COLO668 (cell line): ENCODE data around the gene TRPC3.
A peak's percentile ranks its signal among the peaks of the same experiment; 100 is the strongest.
"Not testable (repeated sequence)": the region's sequence is repeated elsewhere in the genome, so short reads cannot be mapped to it uniquely, and the experiment has no call there.

Source experiments
- DNase-seq: peaks from one replicate; lab custom pipeline; 2025; ENCODE audit not compliant: unreplicated experiment; lab: John Stamatoyannopoulos, UW

TRPC3 gene

DNA sequence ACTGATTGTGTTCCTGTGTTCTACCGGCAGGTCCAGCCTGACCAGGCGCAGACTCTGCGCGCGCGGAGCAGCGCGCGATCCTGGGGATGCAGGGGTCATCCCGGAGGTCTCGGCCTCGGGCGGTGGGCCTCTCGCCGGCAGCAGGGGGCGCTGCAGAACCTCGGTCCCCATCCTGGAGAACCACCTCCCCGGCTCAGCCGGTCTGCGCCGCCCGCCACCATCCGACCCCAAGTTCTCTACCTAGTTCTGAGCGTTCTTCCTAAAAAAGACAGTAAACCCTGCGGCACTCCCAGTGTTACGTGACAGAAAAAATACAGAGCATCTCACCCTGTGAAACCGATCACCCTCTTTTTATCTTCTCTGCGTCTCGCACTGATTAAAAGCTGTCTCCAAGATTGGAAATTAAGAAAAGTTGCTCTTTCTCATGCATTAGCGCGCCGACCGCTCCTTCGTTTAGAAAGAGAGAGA, 1.6 kb downstream of the TRPC3 start:
- peak; percentile 23 for DNase-seq

DNA sequence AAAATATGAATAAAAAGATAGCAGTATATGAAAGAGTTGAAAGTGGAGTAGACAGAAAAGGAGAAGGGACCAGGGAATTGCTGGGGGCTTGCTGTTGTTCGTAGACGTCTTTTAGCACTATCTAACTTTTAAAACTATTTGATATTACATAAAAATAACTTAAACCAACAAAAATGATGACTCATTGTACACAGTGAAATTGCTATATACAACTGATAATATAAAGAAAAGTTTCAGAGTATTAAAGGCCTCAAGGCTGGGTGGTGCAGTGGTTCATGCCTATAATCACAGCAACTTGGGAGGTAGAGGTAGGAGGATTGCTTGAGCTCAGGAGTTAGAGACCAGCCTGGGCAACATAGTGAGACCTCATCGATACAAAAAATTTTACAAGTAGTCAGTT, 5.2 kb downstream of the TRPC3 start:
- no peak for DNase-seq

DNA sequence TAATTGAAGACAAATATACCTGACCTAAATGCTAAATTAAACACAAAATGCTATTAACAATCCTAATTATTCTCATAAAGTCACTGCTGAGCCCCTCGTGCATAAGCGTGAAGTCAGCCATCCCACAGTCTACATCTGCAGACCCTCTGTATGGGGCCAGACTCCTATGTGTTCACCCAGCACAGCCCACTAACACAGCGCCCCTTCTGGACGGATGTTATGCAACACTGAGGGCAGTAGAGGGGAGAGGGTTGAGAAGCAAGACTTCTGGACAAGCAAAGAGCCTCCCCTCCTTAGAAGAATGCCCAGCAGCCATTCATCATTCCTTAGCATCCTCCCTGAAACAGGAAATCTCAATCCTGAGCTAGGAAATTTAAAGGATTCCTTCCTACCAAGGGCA, 7.9 kb downstream of the TRPC3 start:
- DNase-seq, result no peak

DNA sequence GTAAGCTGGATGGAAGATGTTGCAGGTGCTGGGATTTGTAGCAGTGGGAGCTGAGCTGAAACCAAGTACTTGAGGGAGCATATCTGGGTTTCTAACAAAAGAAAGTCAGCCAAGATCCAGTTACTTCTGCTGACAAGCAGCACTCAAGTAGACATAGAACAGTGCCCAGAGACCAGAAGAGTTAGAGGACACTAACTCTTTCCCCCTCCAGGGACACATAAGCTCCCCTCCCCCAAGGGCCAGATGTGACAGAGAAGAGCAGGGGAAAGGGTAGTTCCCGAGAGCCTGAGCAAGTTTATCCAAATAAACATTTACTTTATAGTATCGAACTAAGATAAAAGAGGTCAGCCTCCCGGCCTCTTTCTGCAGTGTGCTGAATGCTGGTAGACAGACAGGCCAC, 12.2 kb downstream of the TRPC3 start:
- no peak for DNase-seq

DNA sequence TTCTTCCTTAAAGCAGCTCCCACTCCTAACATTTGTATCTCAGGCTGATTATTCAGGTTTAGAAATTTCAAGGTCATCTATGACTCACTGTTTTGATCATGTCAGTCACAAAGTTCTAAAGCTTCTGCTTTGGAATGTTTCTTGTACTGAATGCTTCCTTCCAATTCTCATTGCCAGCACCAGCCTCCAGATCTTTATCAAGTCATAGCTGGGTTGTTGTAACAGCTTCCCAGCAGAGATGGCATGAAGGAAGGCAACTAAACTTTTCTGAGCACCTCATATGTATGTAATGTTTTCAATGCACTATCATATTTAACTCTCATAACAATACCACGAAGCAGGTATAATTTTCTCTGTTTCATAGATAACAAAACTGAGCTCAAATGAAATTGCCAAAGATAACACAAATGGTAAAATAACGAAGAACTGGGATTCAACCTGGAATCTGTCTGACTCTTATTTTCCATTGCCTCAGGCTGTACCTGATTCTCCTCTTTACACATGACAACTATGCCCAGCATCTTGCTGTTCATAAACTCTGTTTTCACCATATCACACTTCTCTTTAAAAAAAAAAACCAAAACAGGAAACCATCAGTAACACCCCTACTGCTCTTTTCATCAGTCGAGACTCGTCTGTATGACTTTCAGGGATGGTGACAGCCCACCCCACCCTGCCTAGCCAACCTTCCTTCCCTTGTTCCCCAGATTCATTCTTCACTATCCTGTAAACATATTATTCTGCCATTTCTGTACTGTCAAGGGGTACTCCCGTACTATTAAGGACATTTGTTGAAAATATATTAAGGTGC, 13.4 kb downstream of the TRPC3 start:
- DNase-seq, result no peak

DNA sequence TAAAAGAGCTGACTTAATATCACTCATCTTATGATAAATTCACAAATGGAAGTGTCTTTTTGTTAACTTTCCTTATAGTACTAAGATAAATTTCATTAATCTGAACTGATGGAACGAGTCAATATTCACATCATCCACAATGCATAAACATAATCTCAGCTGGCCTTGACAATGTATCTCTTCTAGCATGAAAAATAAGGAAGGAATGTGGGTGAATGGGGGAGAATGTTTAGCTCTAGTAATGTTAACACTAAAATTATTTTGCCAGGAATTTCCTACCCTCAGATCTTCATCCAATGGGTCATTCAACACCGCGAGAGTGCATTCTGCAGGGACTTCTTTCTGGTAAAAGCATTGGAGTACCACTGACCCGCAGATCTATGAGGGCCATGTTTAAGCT, 15.8 kb downstream of the TRPC3 start:
- DNase-seq, result no peak

DNA sequence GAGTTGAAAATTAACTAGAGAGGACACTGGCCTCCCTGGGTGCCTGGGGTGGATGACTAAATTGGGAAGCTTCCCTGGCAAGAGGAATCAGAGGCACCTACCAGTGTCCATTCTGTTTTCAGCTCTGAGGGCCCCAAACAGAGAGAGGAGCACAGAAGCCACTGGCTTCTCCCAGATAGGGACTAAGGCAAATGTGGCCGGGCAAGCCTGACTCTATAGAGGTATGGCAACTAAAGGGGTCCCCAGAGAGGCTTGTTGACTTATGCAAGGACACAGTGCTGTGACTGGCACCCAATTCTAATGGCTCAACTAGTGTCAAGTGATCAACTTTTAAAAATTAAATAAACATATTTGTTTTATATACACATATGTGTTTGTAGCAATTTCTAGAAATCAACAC, 17.2 kb downstream of the TRPC3 start:
- DNase-seq, result no peak

DNA sequence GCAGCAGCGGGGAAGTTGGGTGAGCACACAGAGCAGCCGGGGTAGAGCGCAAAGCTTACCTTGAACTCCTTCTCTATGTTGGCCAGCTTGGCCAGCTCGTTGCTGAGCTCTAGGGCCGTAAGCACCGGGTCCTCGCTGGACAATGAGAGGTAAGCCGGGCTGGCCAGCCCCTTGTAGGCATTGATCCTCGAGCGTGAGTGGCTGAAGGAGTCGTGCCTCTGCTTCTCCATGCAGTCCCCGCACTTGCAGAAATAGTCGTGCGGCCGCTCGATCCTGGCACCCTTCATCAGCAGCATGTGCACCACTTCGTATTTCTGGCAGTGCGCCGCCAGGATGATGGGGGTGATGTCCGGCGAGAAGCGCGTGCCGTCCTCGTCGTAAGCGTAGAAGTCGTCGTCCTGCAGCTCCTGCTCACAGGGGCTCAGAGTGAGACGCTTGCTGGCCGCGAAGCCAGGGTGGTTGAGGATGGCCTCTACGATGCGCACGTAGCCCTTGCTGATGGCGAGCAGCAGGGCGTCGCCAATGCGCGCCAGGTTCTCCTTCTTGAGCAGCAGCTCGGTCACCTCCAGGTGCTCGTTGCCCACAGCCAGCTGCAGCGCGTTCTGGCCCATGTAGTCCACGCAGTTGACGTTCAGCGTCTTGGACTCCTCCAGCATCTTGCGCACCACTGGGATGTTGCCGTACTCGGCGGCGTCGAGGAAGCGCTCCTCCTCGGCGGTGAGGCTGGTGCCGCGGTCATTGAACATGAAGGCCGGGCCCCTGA, 19.5 kb downstream of the TRPC3 start:
- DNase-seq, result no peak

DNA sequence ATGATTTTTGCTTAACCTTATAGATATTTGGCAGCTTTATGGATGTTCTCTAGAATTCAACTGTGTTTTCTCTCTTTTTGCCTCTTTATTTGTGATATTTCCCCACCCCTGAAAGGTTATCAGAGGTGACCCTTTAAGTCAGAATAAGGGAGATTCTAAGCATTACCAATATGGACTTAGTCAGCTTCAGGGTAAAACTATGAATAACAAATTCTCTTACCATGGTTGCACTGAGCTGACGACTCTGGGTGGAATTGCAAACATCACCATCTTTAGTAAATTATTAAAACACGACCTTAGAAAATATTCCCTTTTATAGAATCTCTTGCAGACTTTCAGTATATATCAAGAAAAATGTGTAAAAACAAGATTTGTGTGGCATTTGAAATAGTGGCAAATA, 21.6 kb downstream of the TRPC3 start:
- DNase-seq, result no peak

DNA sequence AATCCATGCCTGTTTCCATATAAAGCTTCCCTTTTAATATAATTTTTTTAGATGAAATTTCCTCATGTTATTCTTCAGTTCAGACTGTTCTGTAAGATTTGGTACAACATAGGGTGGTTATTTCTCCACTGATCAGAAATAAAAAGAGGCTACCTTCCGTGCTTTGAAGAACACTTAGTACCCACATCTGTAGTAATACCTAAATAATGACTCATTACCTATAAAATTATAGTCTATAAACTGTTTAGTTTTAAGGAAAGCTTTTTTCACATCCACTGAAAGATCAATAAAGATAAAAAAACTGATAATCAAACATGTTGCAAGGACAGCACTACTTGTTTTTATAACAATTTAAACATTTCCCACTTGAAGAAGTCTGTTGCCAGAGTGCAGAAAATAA, 23.9 kb downstream of the TRPC3 start:
- no peak for DNase-seq

DNA sequence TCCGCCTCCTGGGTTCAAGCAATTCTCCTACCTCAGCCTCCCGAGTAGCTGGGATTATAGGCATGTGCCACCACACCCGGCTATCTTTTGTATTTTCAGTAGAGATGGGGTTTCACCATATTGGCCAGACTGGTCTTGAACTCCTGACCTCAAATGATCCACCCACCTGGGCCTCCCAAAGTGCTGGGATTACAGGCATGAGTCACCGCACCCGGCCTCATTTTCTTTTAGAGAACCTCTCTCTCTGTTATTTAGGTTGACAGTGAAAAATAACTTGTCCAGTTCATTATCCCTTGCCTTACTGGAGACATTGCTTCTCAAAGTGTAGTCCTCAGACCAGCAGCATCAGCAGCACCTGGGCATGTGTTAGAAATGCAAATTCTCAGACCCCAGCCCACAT, 25.4 kb downstream of the TRPC3 start:
- not testable (repeated sequence) for DNase-seq

DNA sequence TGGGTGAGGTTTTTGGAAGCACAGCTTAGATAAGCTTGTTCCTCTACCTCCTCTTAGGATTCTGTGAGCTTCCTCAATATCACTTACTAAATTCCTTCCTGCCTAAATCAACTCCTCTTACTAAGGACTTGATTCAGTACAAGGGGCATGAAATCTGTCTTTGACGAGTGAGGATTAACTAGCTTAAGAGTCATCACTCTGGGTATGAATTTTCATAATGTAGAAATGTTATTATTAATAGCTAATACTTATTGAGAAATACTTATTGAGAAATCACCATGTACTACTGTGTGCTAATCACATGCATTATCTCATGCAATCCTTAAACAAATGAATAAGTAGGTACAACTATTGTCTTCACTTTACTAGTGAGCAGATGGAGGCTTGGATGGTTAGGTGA, 28.6 kb downstream of the TRPC3 start:
- DNase-seq, result no peak

DNA sequence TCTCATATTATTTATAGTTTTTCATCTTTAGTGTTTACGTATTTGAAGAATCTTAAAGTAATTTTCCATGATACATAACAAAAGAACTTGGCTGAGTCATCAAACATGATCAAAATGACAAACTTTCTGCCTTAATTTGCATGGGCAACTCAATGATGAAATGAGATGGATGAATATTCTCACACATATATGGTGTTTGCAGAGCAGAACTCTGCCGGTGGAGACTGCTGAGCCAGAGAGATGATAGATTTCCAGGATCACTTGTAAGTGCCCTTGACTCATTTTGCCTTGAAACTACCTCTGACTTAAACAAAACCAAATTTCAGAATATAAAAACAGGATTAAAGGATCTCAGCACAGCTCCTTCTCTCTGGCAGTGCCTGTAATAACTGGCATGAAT, 38.2 kb downstream of the TRPC3 start:
- DNase-seq, result no peak

DNA sequence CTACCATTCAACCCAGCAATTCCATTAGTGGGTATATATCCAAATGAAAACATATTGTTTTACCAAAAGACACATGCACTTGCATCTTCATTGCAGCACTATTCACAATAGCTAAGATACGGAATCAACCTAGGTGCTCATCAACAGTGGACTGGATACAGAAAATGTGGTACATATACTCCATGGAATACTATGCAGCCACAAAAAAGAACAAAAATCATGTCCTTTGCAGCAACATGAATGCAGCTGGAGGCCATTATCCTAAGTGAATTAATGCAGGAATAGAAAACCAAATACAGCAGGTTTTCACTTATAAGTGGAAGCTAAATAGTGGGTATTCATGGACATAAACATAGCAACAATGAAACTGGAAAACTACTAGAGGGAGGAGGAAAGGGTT, 43.5 kb downstream of the TRPC3 start:
- DNase-seq, result no peak

DNA sequence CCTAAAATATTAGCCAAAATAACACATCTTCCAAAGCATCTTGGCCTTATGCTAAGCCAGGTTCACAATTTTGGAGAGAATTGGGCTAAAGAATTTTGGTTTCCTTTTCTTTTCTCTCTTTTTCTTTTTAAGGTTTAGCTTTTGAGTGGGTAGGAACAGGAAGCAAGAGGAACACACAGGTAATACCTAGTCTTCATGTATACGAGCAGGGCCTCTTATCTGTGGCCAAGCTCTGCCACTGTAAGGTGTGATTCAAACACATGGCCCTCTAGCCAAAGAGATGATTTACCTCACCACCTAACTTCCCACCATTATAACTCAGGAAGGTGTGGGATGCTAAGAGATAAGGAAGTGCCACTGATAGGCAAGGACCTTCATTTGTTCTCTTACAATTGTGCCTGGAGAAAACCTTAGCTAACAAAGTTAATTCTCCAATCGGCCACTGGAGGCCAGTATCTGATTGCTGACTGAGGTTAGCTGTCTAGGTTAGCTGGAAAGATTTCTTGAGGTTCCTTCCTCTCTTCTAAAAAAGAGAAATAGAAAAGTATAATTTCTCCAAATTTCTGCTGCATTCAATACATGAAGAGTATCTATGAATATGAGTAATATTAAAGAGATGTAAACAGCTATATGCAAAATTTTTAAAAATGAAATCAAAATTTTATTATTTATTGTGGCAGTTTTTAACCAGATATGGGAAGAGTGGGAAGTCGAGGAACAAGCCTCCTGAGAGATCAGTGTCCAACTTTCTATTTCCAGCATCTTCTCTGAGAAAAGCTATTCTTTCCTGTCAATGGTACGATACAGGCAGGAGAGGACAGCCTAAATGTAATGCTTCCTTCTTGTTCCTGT, 51.5 kb downstream of the TRPC3 start:
- peak; percentile 29 for DNase-seq

DNA sequence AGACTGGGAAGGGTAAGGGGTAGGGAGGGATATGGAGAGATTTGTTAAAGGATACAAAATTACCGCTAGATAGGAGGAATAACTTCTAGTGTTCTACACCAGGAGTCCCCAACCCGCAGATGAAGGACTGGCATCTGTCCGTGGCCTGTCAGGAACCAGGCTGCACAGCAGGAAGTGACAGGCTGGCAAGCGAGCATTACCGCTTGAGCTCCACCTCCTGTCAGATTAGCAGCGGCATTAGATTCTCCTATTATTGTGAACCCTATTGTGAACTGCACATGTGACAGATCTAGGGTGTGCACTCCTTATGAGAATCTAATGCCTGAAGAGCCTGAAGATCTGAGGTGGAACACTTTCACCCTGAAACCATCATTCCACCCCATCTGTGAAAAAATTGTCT, 53.7 kb downstream of the TRPC3 start:
- peak; percentile 3 for DNase-seq

DNA sequence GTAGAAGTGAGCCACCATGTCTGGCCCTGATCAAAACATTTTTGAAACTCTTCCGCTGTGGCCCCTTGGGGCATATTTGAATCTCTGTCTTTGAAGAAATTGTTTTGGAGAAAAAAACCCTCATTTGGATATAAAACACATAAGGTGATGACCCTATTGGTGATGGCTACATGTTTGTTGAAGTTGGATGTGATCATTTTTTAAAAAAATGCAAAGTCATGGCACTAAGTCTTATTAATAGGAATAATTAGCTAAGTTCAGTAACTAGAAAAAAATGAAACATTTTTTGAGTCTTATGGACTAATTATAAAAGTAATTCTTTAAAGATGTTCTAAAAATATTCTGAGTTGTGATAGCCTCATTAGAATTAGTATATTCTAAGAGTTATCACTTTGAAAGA, 63.7 kb downstream of the TRPC3 start:
- no peak for DNase-seq

DNA sequence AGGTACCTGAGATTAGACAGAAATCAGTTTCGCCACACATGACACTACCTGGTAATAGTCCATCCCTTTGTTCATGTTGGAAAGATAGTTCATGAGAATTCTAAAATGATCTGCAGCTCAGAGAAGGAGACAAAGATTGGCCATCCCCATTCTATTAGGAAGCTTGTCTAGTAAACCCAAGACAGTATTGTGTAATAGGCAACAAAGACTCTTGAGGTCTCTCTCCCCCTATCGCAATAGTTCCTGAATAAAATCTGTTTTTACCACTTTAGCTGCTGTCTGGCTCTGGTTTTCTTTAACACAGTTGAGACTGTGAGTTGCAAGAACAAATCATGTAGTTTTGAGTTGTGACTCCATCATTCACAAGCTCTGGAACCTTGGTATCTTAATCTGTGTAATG, 66.7 kb downstream of the TRPC3 start:
- DNase-seq, result no peak

DNA sequence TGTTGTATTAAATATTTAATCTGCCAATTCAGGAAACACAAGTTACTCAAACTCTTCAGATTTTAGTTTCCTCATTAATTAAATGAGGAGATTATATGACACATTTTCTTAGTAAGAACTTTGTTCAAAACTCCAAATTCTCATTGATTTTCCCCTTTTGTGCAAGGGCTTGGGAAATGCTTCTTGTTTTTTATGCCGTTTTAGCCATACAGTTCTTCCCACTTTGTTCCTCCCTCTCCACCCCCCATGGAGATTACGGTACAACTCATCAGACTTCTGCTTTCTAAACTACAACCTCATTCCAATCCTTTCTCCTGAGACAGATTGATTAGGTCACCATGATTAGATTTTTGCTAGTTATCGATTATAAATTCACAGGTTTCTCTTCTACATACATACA, 70.7 kb downstream of the TRPC3 start:
- DNase-seq, result no peak

DNA sequence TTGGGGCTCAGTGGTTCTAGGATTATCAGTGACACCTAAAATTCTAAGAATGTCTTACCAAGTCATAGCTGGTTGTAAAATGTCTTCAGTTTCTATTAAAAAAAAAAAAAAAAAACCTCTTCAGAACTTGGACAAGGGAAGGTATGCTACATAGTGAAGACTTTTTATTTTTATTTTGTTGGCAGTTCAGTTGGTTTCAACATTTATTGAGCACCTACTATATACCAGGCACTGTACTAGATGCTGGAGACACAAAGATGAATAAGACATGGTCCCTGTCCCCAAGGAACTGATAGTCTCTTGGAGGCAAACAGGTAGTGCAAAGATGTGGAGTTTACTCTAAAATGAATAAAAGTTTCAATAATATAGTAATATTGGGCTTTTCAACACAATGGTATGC, 72.7 kb downstream of the TRPC3 start:
- DNase-seq, result no peak

DNA sequence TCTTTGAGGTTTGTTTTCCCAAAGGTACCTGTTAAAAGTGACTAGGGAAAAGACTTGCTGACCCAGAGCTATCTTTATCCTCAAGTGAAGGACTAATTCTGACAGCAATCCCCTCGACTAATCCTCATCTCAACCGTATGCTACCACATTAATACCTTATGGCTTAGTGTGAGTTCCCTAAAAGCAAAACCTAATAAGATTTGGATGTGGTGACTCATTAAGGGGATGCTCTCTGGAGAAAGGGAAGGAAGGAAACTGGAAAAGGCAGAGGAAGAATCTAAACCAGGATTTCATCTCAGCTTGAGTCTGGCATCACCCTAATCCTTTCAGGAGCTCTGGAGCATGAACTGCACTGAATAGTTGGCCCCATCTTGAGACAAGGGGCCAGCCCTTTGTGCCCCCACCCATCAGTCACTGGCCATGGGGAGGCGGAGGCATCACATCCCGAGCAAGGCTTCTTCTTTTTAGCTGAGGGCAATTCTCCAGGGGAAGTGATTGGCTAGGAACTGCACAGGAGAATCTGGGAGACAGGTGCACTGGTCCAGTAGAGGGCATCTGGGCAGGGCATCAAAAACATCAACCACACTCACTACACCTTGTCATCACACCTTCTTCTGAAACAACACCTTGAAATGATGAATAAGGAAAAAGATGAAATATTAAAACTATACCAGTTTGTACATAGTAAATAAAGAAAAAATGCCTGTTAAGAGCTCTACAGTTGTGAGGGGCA, 74.7 kb downstream of the TRPC3 start:
- DNase-seq, result no peak
